SH-SY5Y (cell line): ENCODE measurements around the gene PLEKHB1.

Experiments used
- GATA2 ChIP-seq: IDR thresholded peaks from 2 replicates; pipeline ENCODE4 v1.6.1; 2011; ENCODE audit warnings: mild to moderate bottlenecking, low read depth, low read length
- GATA3 ChIP-seq: IDR thresholded peaks from 2 replicates; pipeline ENCODE4 v1.6.1; 2011; ENCODE audit warnings: low read depth, mild to moderate bottlenecking, low read length, moderate library complexity

DNA sequence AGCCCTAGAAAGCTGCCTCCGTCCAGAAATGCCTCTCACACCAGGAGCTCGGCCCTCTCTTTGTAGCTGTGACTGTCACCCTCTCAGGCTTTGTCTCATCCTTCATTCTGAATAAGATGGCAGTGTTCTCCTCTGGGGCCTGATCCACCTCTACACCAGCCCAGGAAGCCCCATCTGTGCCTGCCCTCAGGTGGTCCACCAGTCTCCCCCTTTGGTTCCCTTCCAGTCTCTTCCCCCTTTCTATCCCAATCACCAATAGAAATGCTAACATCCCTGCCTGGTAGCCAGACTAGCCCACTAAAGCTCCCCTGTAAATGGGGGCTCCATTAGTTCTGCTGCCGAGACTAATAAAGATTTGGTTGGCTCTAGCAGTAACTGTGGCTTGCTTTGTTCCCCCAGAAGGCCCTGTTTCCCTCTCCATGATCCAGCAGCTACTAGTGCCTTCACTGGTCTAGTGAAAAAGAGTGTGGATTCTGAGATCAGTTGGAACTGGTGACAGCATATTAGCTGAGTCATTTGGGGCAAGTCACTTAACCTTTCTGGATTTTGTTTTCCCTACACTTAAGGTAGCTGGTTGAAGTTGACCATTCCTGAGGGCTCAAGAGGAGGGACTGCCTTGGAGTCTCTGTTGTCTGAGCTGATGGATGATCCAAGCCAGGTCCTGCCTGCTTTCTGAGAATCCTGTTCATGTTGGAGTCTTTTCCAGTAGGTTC lies 16.2 kb downstream of the PLEKHB1 start:
- TF ChIP-seq GATA2 (no peak), GATA3 (no peak)
